GM04503 (cell line): ENCODE measurements around the gene RAPGEF5.

ENCODE experiments used
- DNase-seq: peaks from one replicate; pipeline ENCODE4 v3.0.0-alpha.2; 2012; ENCODE audit warnings: low read depth

Gene RAPGEF5

DNA sequence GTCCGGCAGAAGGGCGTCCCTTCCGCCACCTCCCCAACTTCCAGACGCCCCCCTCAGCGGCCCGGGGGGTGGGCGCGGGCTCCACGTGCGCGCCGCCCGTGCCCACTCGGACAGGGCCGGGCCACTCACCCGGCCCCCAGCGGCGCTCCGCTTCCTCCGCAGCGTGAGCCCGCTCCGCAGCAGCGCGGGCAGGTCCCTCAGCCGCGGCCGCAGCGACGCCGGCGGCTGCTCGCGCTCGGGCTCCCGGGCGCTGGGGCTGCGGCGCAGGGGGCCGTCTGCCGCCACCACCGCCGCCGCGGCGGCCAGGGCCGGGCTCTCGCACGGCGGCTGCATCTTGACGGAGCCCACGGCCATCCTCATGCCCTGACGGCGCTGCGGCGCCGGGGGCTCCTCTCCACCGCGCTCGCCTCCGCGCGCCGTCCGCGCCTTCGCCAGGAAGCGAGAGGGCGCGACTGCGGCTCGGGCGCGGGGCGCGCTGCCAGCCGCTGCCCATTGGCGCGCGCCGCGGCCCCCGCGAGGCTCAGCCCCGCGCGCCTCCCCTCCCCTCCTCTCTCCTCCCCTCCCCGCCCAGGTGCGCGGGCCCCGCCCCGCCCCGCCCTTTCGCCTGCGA is at the start of gene RAPGEF5:
Gene RAPGEF5, minus strand, starts transcription at position 454 of the 610 bp plus-strand sequence. Its CDS starts 94 bp downstream, at position 360.
- DNase-seq = no peak

GRCh38 chr7:22406715-22407114 is 49.8 kb upstream of the RAPGEF5 start:
- DNase-seq = no peak

- DNase-seq = no peak
These were observed 47.6 kb upstream of the RAPGEF5 start for GRCh38 chr7:22404421-22405023.

DNA sequence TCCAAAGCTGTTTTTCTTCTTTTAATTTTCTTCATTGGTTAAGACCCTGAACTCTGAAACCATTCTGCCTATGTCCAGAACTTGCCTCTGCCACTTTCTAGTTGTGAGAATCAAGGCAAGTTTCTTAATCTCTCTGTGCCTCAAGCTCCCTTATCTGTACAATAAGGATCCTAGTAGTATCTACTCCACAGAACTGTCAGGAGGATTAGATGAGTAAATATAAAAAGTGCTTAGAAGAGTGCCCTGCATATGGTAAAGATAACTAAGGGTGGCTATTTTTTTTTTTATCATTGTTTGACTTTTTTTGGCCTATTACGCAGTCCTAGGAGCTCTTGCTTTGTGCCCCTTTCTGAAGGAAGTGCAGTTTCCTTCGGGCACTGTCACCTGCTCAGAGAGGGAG is 46.4 kb upstream of the RAPGEF5 start:
- DNase-seq = no peak

DNA sequence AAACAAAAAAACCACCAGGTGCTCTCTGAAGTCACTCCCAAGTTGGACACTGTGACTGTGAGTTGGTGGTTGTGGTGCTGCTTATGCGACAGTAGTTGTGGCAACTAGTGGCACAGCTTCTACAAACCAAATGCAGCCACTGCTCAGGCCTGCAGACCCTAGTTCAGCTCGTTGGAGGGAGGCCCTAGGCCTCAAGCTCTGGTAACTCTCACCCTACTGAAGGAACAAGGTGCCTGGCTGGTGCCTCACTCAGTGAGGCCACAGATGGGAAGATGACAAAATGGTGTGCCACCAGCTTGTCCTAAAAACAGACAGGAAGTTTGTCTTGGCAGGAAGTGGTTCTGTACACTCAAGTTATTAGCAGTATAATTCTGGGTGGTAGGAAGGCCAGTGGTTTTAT is 45.3 kb upstream of the RAPGEF5 start:
- DNase-seq = no peak

DNA sequence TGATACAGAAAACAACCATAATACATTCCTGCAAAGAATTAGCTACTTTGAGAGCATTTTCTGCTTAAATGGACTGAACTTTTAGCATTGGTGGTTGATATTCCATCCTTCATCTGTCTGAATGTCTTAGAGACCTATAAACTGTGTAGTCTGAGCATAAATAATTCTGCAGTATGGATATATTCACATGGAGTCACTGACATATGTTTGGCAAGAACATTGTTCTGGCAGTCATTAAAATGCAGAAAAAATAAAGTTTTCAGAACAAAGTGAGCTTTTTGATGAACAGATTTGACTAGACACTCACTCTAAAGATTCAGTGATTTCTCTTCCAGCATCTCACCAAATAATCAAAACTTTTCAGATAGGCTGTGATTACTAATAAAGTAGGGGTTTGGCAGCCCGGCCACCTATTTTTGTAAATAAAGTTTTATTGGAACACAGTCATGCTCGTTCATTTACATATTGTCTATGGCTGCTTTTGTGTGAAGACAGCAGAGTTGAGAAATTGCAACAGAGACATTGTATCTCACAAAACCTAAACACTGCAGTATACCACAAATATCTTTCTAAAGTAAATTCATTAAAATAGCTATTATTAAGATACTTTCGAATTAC is 44.1 kb upstream of the RAPGEF5 start:
- DNase-seq = no peak

DNA sequence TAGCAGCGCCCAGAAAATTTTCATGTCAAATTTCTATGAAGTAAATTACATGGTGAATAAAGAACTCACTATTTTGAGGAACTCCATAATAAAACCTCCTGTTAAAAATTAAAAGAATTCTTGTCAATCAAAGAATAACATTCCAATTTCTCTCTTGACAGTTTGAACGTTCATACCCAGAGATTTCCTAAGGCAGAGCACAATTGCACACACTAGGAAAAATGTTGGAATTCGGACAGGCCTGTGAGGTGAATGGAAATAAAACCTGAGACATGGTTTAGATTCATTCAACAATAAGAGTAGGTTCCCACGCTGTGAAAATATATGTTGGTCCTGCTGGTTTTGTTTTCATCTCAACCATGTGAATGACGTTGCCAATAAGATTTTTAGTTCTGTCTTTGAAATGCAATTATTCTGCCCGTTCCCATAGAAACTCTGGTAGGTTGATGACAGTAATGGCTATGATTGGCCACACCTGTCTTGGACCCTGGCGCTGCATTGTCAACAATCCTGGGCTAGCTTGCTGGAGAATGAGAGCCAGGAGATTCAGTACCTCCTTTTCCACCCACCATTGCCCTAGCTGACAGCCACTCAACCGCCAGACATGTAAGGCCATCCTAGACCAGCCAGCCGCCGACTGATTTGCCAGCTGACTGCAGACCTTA is 43.3 kb upstream of the RAPGEF5 start:
- DNase-seq = no peak

GRCh38 chr7:22399546-22399945 is 42.6 kb upstream of the RAPGEF5 start:
- DNase-seq = no peak

GRCh38 chr7:22399091-22399490 is 42.1 kb upstream of the RAPGEF5 start:
- DNase-seq = no peak

DNA sequence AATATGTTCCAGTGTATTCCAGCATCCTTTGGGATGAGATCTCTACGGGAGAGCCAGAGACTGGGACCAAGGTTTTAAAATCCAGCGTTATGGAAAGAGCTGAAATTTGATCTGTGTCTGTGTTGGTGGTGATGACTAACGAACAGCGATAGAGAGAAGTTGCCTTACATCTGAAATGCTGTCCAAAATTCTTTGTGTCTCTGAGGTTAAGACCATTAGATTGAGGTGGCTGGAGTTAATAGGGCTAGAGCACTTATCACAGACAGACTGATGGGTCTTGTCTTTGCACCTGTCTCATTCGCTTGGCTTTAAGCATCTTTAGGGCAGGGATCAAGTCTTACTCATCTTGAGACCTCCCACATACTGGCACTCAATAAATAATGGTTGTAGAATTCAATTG is 41.0 kb upstream of the RAPGEF5 start:
- no peak for DNase-seq

DNA sequence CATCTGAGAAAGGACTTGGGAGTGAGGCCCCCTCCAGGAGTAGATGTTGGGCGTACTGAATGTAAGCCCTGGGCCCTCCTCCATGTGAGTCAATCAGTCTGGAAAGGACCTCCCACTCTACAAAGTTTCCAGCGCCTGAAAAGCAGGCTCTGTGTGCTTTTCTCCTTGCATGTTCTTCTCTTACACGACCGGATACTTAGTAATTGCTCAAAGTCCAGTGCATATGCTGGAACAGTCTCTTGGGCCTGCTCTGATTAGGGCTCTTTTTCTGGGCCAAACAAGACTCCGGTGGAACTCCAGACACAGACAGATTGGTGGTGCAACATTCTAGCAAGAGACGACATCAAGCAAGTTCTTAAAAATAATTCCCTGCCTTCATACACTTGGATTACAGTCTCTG is 38.3 kb upstream of the RAPGEF5 start:
- DNase-seq = no peak

DNA sequence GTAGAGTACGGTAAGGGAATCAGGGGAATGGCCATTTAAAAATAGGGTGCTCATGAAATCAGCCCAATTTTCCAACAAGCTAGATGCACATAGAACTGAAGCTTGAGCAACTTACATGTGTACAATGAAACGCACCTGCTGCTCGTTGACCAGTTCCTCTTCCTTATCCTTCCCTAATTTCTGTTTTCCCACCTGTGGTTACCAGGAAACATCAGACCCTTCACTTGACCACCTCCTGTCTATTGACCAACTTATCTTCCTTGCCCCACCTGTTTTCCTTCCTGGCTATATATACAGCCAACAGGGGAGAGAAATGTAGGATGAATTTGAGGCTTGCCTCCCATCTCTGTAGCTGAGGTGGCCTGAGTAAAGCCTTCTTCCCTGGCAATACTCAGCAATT is 37.8 kb upstream of the RAPGEF5 start:
- no peak for DNase-seq

GRCh38 chr7:22393913-22394729 is 37.2 kb upstream of the RAPGEF5 start:
- DNase-seq = peak; percentile 22

GRCh38 chr7:22390516-22390915 is 33.6 kb upstream of the RAPGEF5 start:
- no peak for DNase-seq

GRCh38 chr7:22389892-22390291 is 32.9 kb upstream of the RAPGEF5 start:
- no peak for DNase-seq

GRCh38 chr7:22387583-22387982 is 30.6 kb upstream of the RAPGEF5 start:
- DNase-seq = peak; percentile 33

DNA sequence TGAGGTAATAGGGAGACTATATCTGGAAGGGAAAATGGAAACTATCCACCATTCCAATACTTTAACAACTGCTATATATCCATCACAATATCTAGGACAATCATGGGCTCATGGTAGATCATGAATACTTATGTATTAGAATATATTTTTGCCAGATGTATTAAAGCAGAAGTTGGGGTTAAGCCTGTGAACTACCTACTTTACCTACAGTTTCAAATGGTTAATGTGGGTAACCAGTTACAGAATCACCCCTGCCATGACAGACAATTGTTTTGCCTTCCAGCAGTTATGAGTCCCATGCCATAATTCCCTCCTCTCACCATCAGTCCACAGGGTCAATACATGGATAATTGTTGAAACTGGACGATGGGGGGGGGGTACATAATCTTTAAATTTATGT is 29.9 kb upstream of the RAPGEF5 start:
- no peak for DNase-seq

GRCh38 chr7:22386206-22386858 is 29.4 kb upstream of the RAPGEF5 start:
- DNase-seq = no peak

DNA sequence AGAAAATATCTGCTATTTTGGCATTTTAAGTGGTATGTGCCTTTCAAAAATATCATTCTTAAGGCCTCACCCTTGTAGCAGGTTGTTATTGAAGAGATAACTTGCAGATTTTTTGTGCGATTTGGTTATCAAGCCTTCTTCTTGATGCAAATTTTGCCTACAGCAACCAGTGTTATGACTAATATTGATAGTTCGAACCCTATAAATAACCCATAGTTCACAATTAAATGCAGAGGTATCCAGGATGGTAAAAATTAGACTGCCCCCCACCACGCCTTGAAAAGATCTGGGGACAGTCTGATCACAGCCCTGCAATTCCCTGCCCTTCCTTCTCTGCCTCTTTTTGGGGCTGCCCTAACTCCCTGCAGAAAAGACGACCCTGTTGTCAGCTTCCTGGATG is 28.4 kb upstream of the RAPGEF5 start:
- DNase-seq = no peak

DNA sequence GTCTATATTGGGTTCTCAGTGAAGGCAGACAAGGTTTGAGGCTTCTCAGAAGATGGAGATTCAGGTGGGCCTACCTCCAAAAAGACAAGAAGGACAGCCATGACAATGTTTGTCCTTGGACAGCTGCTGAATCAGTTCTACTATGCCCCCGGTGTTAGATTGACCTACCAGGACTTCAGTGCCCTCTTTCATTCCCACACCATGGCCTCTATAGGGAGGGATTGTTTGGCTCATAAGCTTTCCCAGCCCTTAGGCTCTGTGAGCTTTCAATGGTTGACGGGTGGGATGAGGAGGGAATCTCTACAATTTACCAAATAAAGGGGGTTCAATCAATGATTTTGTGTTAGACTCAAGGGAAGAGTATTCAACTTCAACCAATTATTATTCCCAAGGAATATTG is 23.4 kb upstream of the RAPGEF5 start:
- no peak for DNase-seq

GRCh38 chr7:22378199-22378980 is 21.4 kb upstream of the RAPGEF5 start:
- no peak for DNase-seq
